H1 (cell line): Measurements from ENCODE around the gene WASL. TPM values are rescaled to one million over a fixed set of nuclear protein-coding genes. Genes with fewer than 3 reads are reported as not detected.

ENCODE experiments used
- BACH1 ChIP-seq: IDR thresholded peaks from 2 replicates; pipeline ENCODE4 v1.6.1; 2012; ENCODE audit warnings: low read length, improper control_type of control experiment
- CBX5 ChIP-seq: fragments of 300-800, 300-1000 bp; sonication (generic); IDR thresholded peaks from 2 replicates; pipeline ENCODE4 v1.7.1; 2016; ENCODE audit warnings: antibody characterized with exemption, low read length, low read depth
- CTBP2 ChIP-seq: IDR thresholded peaks from 2 replicates; pipeline ENCODE4 v1.7.0; 2011; ENCODE audit warnings: borderline replicate concordance, mild to moderate bottlenecking, moderate library complexity, mixed read lengths, low read length; ENCODE audit not compliant: insufficient read depth, insufficient read length
- RNF2 ChIP-seq: fragments of 200-900, 300-1000 bp; sonication (generic); IDR thresholded peaks from 2 replicates; pipeline ENCODE4 v1.7.1; 2016; ENCODE audit warnings: borderline replicate concordance, low read depth, mild to moderate bottlenecking, antibody characterized with exemption, low read length; ENCODE audit not compliant: poor library complexity, severe bottlenecking; ENCODE audit errors: missing control alignments
- SIRT6 ChIP-seq: IDR thresholded peaks from one replicate; pipeline ENCODE4 v1.7.1; 2012; ENCODE audit warnings: low read length, inconsistent platforms
- TAF1 ChIP-seq: IDR thresholded peaks from 2 replicates; pipeline ENCODE4 v1.6.1; 2011; ENCODE audit warnings: mild to moderate bottlenecking, low read depth, low read length
- polyA plus RNA-seq, 7 experiments: library from polyadenylated mRNA; depleted of rRNA in 3 of 7; stranded (reverse) in 5 of 7; unstranded in 2 of 7; fragments of >200 nt in 5 of 7; fragments of 200-250 nt in 2 of 7; gene quantifications; 1 replicate in 5 of 7; 2 replicates in 1 of 7; 4 replicates in 1 of 7; pipeline versions ENCODE4 v1.2.1 to v1.2.3, GENCODE V29; 2011 to 2013; ENCODE audit warnings: missing spikeins in 2 of 7, mixed read lengths in 2 of 7
- total RNA-seq: library from RNA; stranded (reverse); fragmentation: NEBNext Ultra II Directional; extraction: Animal tissue kit (Norgen Biotek cat#: 25700); gene quantifications from 2 replicates; pipeline ENCODE4 v1.2.1, GENCODE V29; 2021
- TF ChIP-seq, protein P1 (sequence below): IDR thresholded peaks from 2 replicates; pipeline ENCODE4 v1.6.1; 2012; ENCODE audit warnings: low read length, inconsistent platforms

The WASL gene
- total and polyA plus RNA-seq, 2 of the 8 experiments (the other 6 are each of a cell fraction or from before 2014, with no cell fraction given), result 7.7 to 38.9 TPM

GRCh38 chr7:123769371-123769770, 20.6 kb upstream of the WASL start (continued):
- TF ChIP-seq, protein P1, sequence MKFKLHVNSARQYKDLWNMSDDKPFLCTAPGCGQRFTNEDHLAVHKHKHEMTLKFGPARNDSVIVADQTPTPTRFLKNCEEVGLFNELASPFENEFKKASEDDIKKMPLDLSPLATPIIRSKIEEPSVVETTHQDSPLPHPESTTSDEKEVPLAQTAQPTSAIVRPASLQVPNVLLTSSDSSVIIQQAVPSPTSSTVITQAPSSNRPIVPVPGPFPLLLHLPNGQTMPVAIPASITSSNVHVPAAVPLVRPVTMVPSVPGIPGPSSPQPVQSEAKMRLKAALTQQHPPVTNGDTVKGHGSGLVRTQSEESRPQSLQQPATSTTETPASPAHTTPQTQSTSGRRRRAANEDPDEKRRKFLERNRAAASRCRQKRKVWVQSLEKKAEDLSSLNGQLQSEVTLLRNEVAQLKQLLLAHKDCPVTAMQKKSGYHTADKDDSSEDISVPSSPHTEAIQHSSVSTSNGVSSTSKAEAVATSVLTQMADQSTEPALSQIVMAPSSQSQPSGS, result no peak
- no peak for TF ChIP-seq CBX5
- no peak for TF ChIP-seq TAF1
- no peak for TF ChIP-seq BACH1
- no peak for TF ChIP-seq SIRT6
- TF ChIP-seq CTBP2, result no peak
- no peak for TF ChIP-seq RNF2
